Measurements from ENCODE around the gene DUSP22.
"Not testable (repeated sequence)": the region's sequence is repeated elsewhere in the genome, so short reads cannot be mapped to it uniquely, and the experiment has no call there.

The DUSP22 gene

DNA sequence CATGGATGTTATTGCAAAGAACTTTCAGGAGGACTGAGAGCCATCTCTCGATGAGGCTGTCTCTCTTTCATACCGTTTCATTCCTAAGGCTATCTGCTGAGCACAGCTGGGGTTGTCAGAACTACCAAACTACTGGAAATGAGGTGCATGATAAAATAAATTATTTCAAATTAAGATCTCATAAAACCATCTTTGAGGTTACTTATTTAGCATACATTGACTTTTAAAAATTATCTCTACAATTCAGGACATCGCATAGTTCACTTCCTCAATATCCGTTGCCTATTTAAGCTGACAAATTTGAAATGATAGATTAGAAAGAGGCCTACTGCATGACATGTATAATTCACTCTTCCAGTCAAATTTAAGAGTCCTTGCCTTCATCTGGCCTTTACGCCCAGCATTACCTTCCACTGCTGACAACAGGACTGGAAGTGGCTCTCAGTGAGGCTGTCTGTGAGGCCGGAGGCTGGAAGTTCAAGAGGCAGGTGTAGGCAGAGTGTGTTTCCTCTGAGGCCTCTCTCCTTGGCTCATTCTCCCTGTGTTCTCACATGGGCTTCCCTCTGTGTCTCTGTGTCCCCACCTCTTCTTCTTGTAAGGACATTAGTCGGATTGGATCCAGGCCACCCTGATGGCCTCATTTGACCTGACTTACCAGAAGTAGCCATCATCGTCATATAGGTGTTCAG, 12.8 kb upstream of the DUSP22 start:
- DNase-seq (ENCODE audit: insufficient read length, low spot score) (no peak), FAIRE-seq (no peak)

DNA sequence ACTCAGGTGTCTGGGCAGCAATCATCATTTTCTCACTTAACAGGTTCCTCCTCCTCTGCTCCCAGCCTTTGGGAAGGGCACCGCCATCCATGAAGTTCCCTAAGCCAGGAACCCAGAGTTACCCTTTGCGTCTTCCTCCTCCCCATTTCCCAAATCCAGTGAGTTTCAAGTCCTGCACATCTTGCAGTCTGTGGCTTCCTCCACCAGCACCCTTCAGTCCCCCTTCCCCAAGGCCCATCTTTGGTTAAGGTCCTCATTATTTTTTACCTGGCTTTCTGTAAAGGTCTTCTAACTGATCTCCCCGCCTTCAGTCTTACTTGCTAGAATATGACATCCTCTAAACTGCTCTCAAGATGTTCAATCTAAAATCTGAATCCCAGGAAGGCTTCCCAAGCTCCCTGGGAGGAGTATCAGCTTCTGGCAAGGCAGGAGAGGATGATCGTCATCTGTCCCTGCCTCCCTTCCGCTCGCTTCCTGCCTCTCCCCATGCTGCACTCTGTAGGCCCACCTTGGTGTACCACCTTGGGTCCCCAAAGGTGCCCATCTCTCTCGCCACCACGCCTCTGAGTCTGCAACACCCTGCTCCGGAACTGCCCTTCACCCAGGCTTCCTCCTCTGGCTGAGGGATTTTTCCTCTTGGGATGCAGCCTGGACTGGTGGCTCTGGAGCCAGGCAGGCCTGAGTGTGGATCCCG, 11.4 kb upstream of the DUSP22 start:
- no peak for DNase-seq (ENCODE audit: insufficient read length, low spot score)
- FAIRE-seq = no peak

DNA sequence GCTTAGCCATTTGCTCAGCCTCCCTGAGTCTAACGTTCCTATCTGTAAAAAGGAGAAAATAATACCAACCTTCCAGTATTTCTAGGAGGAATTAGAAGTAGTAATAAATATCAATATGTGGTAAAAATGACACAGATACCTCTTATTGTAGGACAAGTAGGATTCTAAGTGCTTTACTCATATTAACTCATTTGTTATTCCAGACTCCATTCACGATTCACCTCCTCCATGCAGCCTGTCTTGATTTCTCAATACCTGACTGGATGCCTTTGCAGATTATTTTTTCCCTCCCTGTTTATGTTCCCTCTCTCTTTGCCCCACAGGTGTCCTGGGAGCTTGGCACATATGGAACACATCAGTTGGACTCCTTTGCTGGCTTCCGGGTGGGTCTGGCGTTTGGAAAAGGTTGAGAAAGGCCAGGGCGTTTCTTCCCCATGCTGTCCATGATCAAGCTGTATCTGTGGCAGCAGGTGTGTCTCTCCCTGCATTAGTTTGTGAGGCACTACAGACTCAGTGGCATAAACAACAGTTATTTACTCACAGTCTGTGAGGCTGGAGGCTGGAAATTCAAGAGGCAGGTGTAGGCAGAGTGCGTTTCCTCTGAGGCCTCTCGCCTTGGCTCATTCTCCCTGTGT, 10.7 kb upstream of the DUSP22 start:
- DNase-seq (ENCODE audit: insufficient read length, low spot score) (no peak), FAIRE-seq (no peak)

DNA sequence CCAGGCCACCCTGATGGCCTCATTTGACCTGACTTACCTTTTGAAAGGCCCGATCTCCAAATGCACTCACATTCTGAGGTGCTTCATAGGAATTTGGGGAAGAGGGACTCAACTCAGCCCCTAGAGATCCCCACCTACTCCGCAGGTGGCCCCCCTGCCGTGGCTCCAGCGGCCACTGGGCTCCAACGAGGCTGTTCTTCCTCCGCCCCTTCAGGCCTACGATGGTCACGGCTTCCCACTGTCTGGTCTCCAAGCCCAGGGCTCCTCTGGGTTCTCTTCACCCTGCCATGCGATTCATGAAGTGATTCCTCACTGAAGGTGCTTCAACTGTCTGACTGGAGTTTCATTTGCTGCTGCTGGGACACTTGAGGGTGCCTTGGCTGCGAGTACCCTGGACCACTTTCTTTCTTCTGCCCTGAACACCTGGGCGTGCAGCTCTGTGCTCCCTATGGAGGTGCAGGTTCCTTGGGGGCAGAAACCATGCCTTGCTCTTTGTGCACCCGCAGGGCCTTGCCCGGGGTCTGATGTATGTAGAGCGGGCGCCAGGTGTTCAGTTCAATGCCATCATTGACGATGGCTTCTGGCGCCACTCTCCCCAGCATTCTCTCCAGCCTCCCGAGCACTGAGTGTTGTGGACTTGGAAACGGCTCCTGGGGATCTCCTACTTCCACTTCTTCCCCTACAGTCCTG, 10.0 kb upstream of the DUSP22 start:
- FAIRE-seq = no peak
- DNase-seq (ENCODE audit: insufficient read length, low spot score) = no peak

DNA sequence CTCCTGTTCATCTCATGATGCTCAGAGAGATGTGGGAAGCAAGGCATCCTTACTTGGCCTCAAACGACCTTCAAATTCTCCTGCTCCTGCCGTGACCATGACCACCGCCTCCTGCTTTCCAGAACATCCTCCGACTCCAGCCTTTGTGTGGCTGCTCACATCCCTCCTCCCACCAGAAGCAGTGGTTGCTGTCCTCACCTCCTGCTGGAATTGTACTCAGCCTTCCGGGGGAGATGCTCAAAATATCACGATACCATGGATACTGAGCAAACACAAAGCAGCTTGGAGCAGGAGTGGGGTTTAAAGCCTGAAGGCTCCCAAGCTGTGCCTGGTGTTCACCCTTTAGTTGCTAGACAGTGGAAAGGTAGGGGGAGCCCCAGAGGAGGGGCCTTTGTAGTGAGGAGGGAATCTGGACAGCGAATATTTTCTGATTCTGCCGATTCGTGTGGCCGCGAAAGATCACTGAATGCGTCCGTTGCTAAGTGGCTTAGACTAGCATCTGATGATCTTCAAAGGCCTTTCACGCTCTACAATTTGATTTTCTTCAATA, 9.3 kb upstream of the DUSP22 start:
- DNase-seq (ENCODE audit: insufficient read length, low spot score) (no peak), FAIRE-seq (no peak)

DNA sequence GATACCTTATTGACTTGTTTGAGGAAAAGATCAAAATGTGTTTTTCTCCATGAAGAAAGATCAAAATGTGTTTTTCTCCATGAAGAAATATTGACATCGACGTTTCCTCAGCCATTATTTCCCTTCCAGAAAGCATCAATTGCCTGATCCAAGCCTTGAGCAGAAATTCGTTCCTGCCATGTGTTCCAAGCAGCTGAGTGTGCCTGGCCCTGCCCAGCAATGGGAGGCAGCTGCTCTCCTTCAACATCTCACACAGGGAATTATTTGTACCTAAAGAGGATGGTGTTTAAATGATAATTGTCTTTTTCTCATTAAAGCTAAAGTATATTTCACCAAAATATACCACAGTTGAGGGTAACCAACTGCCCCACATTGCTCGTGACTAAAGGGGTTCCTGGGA, 7.8 kb upstream of the DUSP22 start:
- DNase-seq (ENCODE audit: insufficient read length, low spot score) (no peak), FAIRE-seq (peak; percentile 14)

DNA sequence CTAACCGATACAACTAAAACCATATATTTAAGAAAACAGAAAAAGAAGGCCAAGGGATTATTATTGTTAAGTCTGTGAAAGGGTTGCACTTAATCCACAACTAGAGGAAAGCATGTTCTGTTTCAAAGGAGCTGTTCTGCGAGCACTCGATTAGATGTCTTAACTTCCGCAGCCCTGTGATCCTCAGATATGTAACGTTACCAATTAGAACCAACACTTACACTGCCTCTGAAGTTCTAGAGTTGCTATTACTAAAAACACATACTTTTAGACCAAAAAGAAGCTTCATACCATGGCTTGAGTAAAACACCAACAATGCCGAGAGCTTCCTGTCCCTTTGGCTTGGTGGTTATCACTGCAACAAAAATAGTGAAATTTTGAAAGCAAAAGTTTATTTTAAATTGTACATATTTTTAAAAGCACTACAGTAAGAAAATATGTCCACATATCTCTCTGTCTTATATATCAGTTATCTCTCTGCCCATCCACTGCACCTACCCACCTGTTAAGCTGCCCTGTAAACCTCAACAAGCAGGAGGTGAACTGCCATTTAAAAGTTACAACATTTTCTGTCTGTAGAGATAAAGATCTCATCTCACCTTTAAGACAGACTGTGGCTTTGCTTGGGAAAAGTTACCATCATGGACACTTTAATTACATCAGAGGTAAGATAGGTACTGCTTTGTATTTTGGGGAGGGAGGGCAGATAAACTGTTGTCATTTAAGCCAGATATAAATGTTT, 7.1 kb upstream of the DUSP22 start:
- FAIRE-seq = no peak
- DNase-seq (ENCODE audit: insufficient read length, low spot score) = no peak

DNA sequence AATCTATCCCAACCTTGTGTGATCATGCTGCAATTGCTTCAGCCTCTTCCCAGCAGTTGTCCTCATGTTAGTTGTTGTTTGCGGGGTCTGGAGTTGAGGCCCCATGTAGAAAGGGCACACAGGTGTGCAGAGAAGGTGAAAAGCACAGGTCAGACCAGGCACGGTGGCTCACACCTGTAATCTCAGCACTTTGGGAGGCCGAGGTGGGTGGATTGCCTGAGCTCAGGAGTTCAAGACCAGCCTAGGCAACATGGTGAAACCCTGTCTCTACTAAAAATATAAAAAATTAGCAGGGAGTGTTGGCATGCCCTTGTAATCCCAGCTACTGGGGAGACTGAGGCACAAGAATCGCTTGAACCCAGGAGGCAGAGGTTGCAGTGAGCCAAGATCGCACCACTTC, 6.4 kb upstream of the DUSP22 start:
- not testable (repeated sequence) for DNase-seq (ENCODE audit: insufficient read length, low spot score)
- peak; percentile 8 for FAIRE-seq

DNA sequence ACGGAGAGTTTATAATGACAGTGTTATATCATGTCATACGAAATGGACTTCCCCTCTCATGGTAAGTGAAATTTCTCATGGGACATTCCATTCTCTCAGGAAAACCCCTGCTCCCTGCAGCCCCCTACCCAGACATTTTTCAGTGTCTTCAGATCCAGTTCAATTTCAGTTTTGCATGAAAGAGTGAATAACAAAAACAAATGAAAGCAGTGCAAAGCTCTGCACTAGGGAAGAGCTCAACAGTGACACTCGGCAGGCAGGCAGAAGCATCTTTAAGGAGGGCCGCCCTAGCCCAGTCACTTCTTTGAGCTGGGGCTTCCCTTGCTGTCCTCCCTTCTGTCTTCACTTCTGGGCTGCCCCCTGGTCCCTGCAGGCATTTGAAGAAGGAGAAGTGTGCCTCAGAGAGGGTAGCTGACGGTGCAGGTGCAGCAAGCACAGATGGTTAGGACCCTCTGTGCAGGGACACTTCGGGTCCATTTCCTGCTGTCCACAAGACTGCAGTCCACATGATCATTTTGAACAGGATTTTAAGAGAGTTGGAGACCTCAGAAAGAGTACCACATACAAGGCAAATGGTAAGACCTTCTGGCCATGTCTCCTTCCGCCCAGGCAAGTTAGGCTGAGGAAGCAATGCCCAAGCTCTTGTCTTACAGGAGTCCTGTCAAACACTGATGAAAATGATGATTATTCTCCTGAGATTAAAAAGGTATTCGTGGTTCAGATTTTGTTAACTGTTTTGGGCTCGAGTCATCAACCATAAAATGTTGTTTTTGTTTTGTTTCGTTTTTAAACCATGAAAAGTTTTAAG, 5.4 kb upstream of the DUSP22 start:
- peak; percentile 95 for FAIRE-seq
- no peak for DNase-seq (ENCODE audit: insufficient read length, low spot score)

DNA sequence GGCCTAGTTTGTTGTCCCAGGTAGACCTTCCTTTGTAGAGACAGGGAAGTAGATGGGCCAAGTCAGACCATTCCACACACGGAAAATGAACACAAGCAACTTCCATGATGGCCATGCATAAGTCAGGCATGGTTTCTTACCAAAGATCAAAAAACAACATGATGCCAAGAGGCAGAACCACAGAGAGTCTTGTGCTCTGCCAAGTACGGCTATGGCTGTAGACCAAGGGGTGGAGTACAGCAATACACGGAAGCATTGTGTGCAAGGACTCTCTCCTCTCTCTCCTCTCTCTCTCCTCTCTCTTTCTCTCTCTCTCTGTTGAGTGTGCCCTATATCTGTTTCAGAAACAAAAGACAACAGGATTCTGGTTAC, 4.8 kb upstream of the DUSP22 start:
- no peak for FAIRE-seq
- DNase-seq (ENCODE audit: insufficient read length, low spot score) = no peak

DNA sequence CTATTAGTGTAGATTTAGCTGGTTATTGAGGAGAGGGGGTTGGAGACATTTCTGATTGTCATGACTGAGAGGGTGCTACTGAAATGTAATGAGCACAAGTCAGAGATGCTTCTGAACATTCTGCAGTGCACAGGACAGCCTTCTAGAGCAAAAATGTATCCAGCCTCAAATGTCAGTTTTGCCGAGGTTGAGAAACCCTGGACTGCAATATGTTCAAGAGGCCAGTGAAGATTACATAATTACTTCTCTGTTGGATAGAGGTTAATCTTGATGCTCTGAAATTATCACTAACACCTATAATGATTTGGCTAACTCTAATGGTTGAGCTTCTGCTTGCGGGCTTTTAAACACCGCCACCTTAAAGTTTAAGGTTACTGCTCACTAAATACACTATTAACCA, 3.4 kb upstream of the DUSP22 start:
- FAIRE-seq (no peak), DNase-seq (ENCODE audit: insufficient read length, low spot score) (no peak)

DNA sequence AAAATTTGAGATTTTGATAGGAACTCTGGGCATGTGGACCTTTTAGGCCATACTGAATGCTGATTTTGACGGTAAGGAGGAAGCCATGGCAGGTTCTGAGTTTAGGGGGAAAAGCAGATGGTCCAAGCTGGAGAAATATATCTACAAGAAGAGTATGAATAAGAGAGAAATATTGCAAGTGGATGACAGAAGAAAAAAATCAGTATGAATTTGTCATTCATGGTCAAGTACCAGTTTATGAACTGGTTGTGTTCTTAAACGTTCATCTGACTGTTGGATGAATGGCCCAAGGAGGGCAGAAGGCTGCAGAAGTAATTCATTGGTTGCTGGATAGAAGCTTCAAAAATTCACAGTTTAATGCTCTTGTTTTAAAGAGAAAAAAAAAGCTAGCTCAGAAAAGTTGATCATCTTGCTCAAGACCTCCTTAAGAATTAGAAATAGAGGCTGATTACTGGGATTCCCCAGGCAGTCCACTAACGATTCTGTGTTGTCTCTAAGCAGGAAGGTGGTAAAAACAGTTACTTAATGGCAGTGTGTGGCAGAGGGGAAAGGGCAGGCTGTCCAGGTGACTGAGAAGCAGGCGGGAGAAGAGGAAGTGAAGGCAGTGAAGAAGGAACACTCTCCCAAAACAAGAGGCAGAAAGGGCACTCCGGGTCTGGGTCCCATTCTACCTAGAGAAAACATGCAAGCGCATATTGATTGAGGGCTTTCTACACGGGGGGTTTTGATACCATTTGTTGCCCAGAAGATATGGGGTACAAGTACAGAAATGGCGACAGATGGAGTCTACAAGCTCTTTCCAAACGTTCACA, 2.0 kb upstream of the DUSP22 start:
- no peak for DNase-seq (ENCODE audit: insufficient read length, low spot score)
- FAIRE-seq = peak; percentile 93

DNA sequence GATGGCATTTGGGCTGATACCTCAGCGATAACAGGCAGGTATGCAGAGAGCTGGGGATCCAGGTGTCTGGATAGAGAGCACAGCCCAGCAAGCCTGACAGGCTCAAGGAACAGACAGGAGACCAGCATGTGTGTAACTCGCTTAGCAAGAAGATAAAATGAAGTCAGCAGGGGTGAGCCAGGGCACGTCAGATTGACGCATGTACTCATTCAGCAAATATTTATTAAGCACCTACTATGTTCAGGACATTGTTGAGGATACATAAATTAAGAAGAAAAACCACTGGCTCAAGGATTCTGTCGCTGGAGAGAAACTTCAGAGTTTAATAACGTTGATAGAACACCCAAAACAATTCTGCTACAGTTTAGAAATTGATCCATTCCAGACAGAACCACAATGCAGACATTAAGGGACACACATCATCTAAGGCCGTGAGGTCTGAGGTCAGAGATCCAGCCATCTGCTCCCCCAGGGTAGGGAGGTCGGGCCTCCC, 1.0 kb upstream of the DUSP22 start:
- FAIRE-seq = peak; percentile 92
- DNase-seq (ENCODE audit: insufficient read length, low spot score) = no peak

DNA sequence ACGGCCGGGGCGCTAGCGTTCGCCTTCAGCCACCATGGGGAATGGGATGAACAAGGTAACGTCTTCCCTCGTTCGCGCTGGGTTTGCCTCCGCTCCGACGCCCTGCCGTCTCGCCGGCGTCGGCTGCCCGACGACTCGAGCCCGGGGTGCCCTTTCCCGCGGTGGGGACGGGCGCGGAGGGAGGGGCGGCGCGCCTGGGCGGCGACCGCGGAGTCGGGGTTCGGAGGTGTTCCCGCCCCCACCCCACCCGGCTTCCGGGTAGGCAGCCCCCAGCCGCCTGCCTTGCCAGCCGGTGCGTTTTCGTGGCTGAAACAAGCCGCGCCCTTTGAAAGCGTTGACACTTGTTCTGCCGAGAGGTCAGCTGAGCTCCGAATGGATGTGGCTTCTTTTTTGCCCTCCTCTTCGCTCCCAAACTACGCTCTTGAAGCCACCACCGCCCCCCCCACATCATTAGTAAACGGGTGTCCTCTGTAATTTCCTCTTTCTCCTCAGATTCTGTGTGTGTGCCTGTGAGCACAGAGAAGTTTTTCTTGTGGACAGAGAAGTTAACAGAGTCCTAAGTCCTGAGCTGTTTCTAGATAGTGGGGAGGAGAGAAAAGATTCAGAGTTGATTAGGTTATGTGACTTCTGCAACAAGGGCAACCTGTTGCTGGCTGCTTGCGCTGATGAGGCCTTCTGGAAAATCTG, 362 bp downstream of the DUSP22 start:
- peak; percentile 69 for DNase-seq (ENCODE audit: insufficient read length, low spot score)
- peak; percentile 90 for FAIRE-seq

DNA sequence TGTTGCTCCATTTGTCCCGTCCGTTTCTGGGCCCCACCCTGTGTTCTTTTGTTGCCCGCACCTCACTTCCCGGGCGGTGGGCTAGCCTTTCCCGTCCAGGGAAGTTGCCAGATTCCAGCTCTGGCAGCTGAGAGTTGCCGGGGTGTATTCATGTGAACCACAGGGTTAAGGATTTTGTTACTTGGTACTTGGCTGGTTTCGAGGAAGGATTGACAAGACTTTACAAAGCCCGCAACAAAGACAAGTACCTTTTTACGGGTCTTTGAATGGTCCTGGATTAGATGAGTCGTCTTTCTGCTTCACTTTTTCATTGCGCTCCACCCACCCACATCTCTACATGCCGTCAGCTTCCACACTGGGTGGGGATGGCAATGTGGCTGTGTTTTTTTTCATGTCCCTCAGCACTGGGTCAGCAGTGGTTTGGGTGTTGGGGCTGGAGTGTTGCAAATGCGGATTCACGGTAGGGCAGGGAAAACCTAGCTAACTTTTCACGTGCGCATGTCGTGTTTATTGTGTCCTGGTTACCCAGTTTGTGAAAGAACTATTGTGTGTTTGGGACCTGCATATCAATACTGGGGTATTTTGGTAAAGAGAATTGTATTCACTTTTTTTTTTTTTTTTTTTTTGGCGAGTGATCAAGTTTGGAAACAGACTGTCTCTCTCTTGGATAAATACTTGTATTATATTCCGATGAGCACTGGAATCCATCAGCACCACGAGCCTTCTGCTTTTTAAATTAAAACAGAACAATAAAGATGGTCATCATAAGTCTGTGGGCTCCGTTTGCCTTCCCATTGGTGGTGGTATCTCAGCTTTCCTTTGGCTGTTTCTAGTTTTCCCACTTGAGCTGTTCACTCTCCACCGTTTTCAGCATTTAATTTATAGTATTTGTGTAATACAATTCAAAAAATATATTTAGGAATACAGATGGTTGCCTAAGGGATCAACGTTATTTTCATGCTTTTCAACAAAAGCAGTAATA, 1.2 kb downstream of the DUSP22 start:
- no peak for DNase-seq (ENCODE audit: insufficient read length, low spot score)
- FAIRE-seq = peak; percentile 86

DNA sequence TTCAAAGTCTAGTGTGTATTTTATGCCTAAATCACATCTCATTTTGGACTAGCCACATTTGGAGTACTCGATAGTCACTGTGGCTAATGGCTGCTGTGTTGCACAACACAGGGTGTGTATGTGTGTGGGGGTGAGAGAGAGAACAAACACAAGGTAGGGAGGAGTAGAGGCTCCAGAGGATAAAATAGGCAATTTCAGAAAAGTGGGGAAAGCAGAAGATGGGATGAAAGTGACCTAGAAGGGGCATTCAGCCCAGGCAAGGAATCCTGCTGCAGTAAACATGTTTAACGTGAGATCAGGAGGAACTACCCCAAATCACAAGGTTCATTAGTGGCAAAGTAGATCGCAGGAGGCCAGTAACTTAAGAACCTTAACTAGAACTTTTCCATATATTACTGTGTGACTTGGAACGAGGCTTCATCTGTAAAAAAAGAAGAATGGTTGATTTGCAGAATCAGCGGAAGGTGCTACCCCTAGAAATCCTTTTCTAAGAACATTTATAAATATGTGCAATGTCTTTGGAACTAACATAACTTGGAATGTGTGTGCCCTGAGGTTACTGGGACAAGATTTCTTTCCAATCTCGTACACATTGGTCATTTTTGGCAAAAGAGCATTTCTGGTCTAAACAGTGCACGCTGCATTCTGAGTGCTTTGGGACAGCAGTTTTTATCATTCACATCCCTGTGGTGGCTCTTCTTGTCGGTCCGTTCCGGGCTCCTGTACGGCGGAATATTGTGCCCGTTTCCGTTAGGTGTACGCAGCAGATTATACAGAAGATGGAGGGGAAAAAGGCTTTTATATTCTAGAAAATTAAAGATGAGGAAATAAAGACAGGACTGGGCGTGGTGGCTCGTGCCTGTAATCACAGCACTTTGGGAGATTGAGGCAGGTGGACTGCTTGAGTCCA, 2.6 kb downstream of the DUSP22 start:
- DNase-seq (ENCODE audit: insufficient read length, low spot score) (no peak), FAIRE-seq (no peak)

Data from GM19239 (cell line).